ENCODE data around the gene MROH2B. TPM values are rescaled to one million over a fixed set of nuclear protein-coding genes. Genes with fewer than 3 reads are reported as not detected.

MROH2B gene
- total RNA-seq, 2 experiments from 2014 or later = not detected

DNA sequence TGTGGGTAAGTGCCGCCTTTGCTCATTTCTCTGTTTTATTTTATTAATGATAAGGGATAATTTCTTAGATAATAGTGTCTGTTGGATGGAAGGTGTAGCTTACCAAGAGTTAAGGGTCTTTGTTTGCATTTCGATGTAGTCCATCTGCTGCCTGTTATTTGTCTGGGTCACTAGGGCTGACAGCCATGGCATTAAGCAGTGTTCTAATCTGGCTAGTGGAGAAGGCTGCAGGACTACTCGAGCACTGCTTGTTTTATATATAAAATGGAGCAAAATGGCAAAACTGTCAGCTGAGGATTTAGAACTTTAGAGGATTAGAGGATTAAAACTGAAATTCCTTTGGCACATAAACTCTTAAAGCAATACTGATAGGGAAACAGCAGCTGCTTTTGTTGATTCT, 94.3 kb downstream of the MROH2B start:
- ChIA-PET POLR2A (no interaction called here), CTCF (no interaction called here)

DNA sequence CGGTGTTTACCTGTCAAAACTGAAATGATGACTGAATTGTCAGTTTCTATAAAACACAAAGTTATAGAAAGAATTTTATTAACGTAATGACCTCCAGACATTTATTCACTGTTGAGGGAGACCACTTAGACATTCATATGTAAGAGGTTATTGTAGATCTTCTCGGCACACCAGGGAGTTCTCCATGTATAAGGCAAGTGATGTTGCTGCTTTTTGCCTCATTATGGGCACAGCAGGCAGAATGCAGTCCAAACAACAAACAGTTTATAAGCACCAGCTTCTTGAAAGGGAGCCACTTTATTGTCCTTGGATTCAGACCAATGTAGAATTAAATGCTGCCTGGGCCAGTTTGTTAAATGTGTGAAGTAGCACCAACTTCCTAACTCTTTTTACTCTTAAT, 95.1 kb downstream of the MROH2B start:
- ChIA-PET POLR2A (no interaction called here), CTCF (no interaction called here)

DNA sequence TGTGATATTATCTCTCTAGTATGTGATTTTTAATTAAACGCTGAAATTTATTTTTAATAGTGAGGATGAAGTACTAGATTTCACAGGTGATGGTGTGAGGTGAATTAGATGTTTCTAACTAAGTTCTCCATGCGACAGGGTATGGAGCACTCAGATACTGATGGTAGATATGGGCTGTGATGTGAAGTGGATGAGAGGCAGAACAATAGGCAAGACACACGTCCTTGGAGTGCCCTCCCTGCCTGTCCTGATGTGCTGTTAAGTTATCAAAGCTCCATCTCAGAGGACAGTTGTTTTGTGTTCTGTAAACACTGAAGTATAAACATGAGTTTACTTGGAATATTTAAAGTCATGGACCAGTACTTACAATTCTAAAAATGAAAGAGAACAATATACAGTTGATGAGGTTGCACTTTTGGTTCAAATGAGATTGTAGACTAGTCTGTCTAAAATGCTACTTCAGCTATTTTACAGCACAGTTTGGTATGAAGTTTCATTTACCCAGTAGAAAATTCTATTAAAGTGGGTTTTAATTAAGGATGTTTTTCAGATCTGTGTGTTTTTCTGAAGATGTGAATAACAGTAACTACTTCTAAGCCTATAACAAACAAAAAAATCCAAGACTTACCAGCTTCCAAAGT, 97.7 kb downstream of the MROH2B start:
- ChIA-PET POLR2A (no interaction called here), CTCF (no interaction called here)

DNA sequence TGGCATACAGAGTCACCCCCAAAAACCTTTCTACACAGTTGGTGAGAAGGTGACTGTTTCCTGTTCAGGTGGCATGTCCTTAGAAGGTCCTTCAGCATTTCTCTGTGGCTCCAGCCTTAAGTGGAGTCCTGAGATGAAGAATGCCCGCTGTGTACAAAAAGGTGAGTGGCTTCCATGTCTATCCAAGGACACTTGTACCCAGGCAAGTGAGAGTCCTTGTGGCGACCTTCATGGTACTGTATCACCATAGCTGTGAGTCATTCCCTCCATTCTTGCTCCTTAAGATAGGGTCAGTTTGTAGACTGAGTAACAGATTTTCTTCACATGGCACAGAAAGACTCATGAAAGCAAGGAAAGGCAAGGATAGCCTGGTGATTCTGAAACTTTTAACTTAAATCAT, 98.7 kb downstream of the MROH2B start:
- ChIA-PET POLR2A (no interaction called here), CTCF (no interaction called here)

DNA sequence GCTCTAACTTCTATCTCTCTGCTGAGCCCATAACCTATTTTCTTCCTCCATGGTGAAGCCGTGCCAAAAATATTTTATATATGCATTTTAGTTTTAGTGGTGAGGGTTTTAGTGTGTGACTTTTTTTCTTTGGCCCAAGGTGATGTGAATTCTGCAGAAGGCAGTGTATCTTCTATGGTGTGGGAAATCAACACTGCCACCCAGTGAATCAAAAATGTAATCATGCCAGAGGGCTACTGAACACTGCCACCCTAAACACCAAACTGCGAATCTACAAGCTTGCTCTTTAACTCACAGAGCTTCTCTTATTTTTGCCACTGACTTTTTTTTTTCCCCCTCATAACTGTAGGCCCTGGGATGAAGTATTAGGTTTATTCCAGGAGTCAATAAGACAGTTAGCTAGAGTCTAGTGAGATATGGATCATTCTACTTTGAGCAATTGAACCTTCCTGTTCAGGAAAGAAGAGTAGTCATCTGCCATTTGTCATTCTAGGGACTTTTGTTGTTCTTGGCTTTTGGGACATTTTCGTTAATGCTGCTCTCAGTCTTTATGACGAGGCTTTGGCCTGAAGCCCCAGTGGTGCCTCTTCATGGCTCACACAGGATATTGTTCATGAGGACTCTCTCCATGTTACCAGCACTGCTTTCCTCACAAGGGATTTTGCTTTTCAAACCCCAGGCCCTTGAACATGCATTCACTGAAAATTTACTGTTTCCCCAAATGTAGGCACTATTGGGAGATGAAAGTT, 108.8 kb downstream of the MROH2B start:
- POLR2A ChIA-PET = interaction anchor here (0.7 kb wide), 1 partner anchor 655 kb away, joined by 4 read pairs; no protein-coding TSS in a partner anchor
- CTCF ChIA-PET = no interaction called here

DNA sequence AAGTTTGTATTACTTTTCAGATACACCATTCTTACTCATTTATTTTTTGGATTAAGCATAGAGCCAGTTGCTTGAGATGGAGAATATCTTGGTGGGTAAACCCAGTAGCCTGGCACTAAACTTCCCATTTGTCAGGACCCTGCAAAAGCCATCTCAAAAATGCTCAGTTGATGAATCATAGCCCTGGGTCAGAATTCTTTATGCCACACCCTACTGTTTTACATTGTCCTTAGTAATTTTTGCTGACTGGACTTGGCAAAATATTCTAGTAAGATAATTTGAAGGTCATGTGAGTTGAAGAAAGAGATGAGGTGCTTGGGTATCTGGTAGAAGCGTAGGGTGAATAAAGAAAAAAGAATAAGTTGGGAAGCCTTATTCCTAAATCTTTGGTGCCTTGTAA, 111.1 kb downstream of the MROH2B start:
- POLR2A ChIA-PET = no interaction called here
- CTCF ChIA-PET = no interaction called here

DNA sequence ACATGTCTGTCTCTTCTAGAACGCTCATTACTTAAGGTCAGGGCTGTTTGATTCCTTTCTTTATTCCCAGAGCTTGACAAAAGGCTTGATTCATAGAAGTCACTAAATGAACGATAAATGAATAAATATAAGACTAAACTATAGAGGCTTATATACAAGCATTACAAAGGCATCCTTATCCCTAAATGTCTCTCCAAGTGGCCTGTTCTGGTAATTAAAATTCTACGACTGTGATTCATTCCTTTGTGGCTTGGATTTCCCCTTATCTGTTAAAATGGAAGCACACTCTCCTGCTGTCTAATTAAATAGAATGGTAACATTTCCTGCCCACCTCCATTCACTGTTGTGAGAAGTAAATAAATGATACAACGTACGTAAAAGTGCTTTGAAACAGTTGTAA, 112.3 kb downstream of the MROH2B start:
- POLR2A ChIA-PET = no interaction called here
- CTCF ChIA-PET = no interaction called here

DNA sequence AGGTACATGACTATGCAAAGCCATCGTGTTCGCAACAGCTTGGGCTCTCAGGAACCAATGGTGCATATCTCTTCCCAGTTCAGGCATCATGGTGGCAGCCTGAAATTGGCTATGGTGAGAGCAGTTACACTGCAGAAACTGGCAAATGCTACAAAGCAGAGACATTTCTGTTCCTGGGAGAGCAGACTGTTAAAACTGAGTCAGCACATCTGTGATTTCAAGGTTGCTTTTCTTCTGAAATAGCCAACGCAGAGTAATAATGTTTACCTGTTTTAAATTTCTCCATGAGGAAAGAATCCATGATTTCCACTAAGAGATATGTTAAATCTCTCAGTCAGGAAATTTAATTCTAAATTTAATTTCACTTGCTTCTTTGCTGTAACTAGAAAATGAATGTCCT, 114.1 kb downstream of the MROH2B start:
- POLR2A ChIA-PET = no interaction called here
- CTCF ChIA-PET = no interaction called here

DNA sequence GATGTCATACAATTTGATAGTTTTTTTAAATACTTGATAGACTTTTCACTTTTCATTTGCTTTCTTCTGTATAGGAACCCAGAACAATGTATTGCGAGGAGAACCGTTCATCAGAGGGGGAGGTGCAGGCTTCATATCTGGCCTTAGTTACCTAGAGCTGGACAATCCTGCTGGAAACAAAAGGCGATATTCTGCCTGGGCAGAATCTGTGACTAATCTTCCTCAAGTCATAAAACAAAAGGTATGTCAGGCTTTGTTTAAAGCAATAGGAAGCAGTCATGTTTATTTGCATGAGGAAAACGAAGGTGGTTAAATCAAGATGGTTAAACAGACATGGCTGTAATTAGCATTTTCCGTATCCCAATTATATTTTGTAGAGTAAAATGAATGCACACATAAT, 115.8 kb downstream of the MROH2B start:
- ChIA-PET CTCF (no interaction called here), POLR2A (no interaction called here)

Other genes with a start within 250 kb of the MROH2B start
- 1,000 to 10,000 TPM; 1,602 to 1,650 TPM for gene RPL37, start 236.1 kb downstream of the MROH2B start, total RNA-seq
- 1 to 10 TPM; 1.6 to 2.0 TPM for gene CARD6, start 230.0 kb downstream of the MROH2B start, total RNA-seq
- gene C7, start 161.8 kb downstream of the MROH2B start, total RNA-seq = not detected
- not detected for gene C6, start 142.2 kb upstream of the MROH2B start, total RNA-seq

Measured in activated CD8-positive, alpha-beta memory T cell treated with anti-CD3 and anti-CD28 coated beads for 36 hours (primary cell).